HFFc6 (cell line): ENCODE measurements around the gene ITGA11. TPM values are rescaled to one million over a fixed set of nuclear protein-coding genes. Genes with fewer than 3 reads are reported as not detected.

Source experiments
- DNase-seq: peaks from one replicate; pipeline ENCODE4 v3.0.0-alpha.2; 2018
- H3K27ac Mint-ChIP-seq: 2 replicates; pipeline ENCODE4 v1.8.0; 2020; ENCODE audit warnings: mild to moderate bottlenecking, mixed read lengths
- H3K27me3 Mint-ChIP-seq: 2 replicates; pipeline ENCODE4 v1.8.0; 2021; ENCODE audit warnings: mild to moderate bottlenecking, moderate library complexity, mixed read lengths; ENCODE audit not compliant: insufficient read depth
- H3K36me3 Mint-ChIP-seq: 2 replicates; pipeline ENCODE4 v1.8.0; 2021; ENCODE audit warnings: low read depth, mixed read lengths
- H3K4me1 Mint-ChIP-seq: 2 replicates; pipeline ENCODE4 v1.8.0; 2020; ENCODE audit warnings: low read depth, mixed read lengths
- H3K4me3 Mint-ChIP-seq: 2 replicates; pipeline ENCODE4 v1.8.0; 2020; ENCODE audit warnings: mild to moderate bottlenecking, moderate library complexity, mixed read lengths
- H3K9me3 Mint-ChIP-seq: 2 replicates; pipeline ENCODE4 v1.8.0; 2020; ENCODE audit warnings: mild to moderate bottlenecking, mixed read lengths
- total RNA-seq, 6 experiments: library from RNA; stranded (reverse); fragmentation: NEBNext Ultra II Directional; extraction: Animal tissue kit (Norgen Biotek cat#: 25700); gene quantifications; 2 replicates in 1 of 6; 3 replicates in 5 of 6; pipeline ENCODE4 v1.2.3, GENCODE V29; 2021
- TF ChIP-seq, protein P1 (sequence below): fragments of 200-600 bp; sonication (generic); IDR thresholded peaks from 2 replicates; pipeline ENCODE4 v1.5.0; 2021; ENCODE audit warnings: antibody characterized with exemption, mild to moderate bottlenecking

The ITGA11 gene
- total RNA-seq, 6 experiments from 2014 or later, result 1.2 to 2.1 (median 1.4) TPM

DNA sequence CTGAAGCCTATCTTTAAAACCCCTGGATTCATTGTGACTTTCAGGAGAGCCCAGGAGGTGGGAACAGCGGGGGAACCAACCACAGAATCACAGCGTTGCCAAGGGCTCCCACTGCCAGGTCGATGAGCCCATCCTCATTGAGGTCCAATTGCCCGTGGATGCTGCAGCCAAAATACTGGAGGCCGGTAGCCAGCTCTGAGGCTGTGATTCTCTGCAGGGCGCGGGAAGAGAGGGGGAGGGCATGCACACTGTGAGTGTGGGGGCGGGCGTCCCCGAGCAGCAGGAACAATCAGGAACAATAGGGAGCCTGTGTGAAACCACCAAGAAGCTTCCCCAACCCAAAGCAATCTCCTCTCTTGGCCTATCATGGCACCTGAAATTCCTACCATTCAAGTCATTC lies 101.1 kb downstream of the ITGA11 start:
- H3K4me1 Mint-ChIP-seq, result peaks cover 29% of the 10 kb centered on the region
- no peak for DNase-seq
- TF ChIP-seq, protein P1, sequence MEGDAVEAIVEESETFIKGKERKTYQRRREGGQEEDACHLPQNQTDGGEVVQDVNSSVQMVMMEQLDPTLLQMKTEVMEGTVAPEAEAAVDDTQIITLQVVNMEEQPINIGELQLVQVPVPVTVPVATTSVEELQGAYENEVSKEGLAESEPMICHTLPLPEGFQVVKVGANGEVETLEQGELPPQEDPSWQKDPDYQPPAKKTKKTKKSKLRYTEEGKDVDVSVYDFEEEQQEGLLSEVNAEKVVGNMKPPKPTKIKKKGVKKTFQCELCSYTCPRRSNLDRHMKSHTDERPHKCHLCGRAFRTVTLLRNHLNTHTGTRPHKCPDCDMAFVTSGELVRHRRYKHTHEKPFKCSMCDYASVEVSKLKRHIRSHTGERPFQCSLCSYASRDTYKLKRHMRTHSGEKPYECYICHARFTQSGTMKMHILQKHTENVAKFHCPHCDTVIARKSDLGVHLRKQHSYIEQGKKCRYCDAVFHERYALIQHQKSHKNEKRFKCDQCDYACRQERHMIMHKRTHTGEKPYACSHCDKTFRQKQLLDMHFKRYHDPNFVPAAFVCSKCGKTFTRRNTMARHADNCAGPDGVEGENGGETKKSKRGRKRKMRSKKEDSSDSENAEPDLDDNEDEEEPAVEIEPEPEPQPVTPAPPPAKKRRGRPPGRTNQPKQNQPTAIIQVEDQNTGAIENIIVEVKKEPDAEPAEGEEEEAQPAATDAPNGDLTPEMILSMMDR, result no peak
- no peak overlapping the region for H3K4me3 Mint-ChIP-seq
- H3K27ac Mint-ChIP-seq, result no peak overlapping the region
- no peaks in the 10 kb centered on the region for H3K9me3 Mint-ChIP-seq
- no peaks in the 10 kb centered on the region for H3K36me3 Mint-ChIP-seq
- peaks cover 40% of the 10 kb centered on the region for H3K27me3 Mint-ChIP-seq

DNA sequence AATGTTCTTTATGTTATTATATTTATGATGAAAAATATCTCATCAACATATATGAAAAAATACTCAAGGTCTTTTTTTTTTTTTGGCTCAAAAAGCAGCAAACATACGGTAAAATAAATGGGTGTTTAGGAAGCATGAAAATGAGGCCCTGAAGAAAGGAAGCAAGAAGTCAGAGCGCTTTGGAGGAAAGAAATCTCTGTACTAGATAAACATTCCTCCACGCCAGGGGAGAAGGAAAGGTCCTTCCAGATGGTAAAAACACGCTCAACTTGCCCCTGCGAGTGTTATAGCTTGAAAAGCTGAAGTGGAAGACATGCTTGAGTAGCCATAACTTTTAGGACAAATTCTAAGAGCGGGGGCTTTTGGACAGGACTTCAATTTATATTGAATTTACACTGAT lies 101.5 kb downstream of the ITGA11 start:
- H3K36me3 Mint-ChIP-seq, result no peaks in the 10 kb centered on the region
- H3K4me1 Mint-ChIP-seq, result peaks cover 29% of the 10 kb centered on the region
- no peak overlapping the region for H3K4me3 Mint-ChIP-seq
- DNase-seq, result no peak
- no peaks in the 10 kb centered on the region for H3K9me3 Mint-ChIP-seq
- TF ChIP-seq, protein P1, result no peak
- H3K27me3 Mint-ChIP-seq, result peaks cover 44% of the 10 kb centered on the region
- H3K27ac Mint-ChIP-seq, result no peak overlapping the region

DNA sequence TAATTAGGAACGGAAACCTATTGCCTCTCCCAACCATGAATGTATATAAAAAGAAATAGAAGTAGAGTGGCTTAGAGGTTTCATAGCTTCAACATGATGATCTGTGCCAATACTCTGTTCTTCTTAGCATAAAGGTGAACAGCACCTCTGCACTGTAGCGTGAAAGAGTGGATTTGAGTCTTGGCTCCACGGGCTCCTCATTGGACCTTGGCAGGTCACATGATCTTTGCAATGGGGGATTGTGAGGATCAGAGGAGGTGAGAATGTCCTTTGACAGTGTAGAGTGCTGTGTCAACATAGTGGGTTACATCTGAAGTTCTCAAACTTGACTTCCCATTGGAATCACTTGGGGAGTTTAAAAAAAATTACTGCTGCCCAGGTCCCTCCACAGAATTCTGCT lies 103.0 kb downstream of the ITGA11 start:
- no peak for DNase-seq
- no peaks in the 10 kb centered on the region for H3K36me3 Mint-ChIP-seq
- H3K4me3 Mint-ChIP-seq, result no peak overlapping the region
- no peaks in the 10 kb centered on the region for H3K9me3 Mint-ChIP-seq
- TF ChIP-seq, protein P1, result no peak
- peaks cover 19% of the 10 kb centered on the region for H3K4me1 Mint-ChIP-seq
- peaks cover 48% of the 10 kb centered on the region for H3K27me3 Mint-ChIP-seq
- no peak overlapping the region for H3K27ac Mint-ChIP-seq

DNA sequence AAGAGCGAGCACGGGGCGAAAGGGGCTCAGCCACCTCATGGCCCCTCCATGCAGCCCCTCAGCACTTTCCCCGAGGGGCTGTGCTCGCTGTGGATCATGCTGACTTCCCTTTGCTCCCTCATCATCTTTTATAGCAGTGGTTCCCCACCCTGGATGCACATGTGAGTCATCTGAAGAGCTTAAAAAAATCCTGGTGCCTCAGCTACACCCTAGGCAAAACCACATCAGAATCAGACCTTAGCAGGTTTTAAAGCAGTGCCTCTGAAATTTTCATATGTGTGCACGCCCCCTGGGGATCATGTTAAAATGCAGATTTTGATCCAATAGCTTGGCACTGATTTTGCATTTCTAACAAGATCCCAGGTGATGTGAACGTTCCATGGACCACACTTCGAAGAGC lies 103.5 kb downstream of the ITGA11 start:
- Mint-ChIP-seq H3K27ac (no peak overlapping the region), H3K4me3 (no peak overlapping the region), H3K27me3 (peaks cover 53% of the 10 kb centered on the region), H3K9me3 (no peaks in the 10 kb centered on the region), H3K36me3 (no peaks in the 10 kb centered on the region), H3K4me1 (peaks cover 14% of the 10 kb centered on the region)
- DNase-seq, result no peak
- TF ChIP-seq, protein P1, result no peak

DNA sequence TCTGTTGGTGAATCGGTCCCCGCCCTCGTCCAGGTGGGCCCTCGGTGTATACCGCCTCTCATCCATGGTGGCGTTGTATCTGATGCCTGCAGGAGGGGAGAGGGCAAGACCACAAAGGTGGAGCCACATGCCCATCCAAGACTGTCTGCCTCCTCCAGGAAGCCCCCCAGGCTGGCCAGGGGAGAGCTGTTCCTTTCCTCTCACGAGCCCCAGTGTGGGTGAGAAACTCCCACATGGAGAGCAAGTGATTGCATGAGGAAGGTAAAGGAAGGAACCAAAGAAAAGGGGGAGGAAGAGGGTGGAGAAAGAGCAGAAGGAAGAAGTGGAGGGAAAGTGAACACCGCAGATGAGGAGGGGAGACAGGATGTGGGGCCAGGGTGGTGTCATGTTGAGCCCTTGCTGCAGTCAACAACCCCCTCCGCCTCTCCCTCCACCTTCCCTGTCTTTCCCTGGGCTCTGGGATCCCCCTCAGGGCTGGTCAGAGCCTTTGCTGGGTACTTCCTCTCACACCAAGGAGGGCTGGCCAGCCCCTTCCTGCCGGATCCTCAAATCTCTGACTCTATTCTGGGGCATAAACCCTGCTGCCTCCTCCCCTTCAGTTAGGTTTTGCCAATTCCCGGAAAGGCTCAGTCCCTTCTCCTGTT lies 105.1 kb downstream of the ITGA11 start:
- no peak overlapping the region for H3K27ac Mint-ChIP-seq
- no peaks in the 10 kb centered on the region for H3K36me3 Mint-ChIP-seq
- TF ChIP-seq, protein P1, result no peak
- DNase-seq, result no peak
- H3K4me1 Mint-ChIP-seq, result peaks cover 13% of the 10 kb centered on the region
- peaks cover 52% of the 10 kb centered on the region for H3K27me3 Mint-ChIP-seq
- H3K4me3 Mint-ChIP-seq, result no peak overlapping the region
- no peaks in the 10 kb centered on the region for H3K9me3 Mint-ChIP-seq
